Cardiac muscle cell (in vitro differentiated cells and primary cell): Measurements from ENCODE around the gene IL17D. TPM values are rescaled to one million over a fixed set of nuclear protein-coding genes. Genes with fewer than 3 reads are reported as not detected.

Experiments used
- DNase-seq, 2 donors: peaks; one replicate each; pipeline versions ENCODE4 v3.0.0 to v3.0.0-alpha.2; 2010 to 2017; ENCODE audit warnings: low read depth in 1 of 2, low spot score in 1 of 2
- H3K27ac ChIP-seq: fragments of 200-600 bp; sonication (generic); 2 replicates; pipeline ENCODE4 v1.5.1; 2016
- H3K27me3 ChIP-seq: fragments of 200-600 bp; sonication (generic); 2 replicates; pipeline ENCODE4 v1.6.0; 2016; ENCODE audit warnings: control low read depth
- H3K36me3 ChIP-seq: fragments of 200-600 bp; sonication (generic); 2 replicates; pipeline ENCODE4 v1.5.1; 2016; ENCODE audit warnings: control low read depth
- H3K4me1 ChIP-seq: fragments of 200-600 bp; sonication (generic); 2 replicates; pipeline ENCODE4 v1.8.1; 2017; ENCODE audit warnings: low read depth, mild to moderate bottlenecking, mixed run types
- H3K4me3 ChIP-seq: fragments of 200-600 bp; sonication (generic); 2 replicates; pipeline ENCODE4 v1.5.1; 2016; ENCODE audit warnings: mild to moderate bottlenecking
- H3K9me3 ChIP-seq: fragments of 200-600 bp; sonication (generic); 2 replicates; pipeline ENCODE4 v1.5.1; 2017; ENCODE audit warnings: low read depth, mild to moderate bottlenecking, control low read depth
- polyA plus RNA-seq: library from polyadenylated mRNA; unstranded; fragments of >200 nt; fragmentation: Nextera tagmentation; extraction: Ambion mirVana; gene quantifications from 2 replicates; pipeline ENCODE4 v1.2.1, GENCODE V29; 2016
- total RNA-seq: library from RNA; depleted of rRNA; stranded (reverse); fragments of >200 nt; gene quantifications from 2 replicates; pipeline ENCODE4 v1.2.3, GENCODE V29; 2016
- TF ChIP-seq, protein P1 (sequence below): IDR thresholded peaks from 2 replicates; pipeline ENCODE4 v1.5.1; 2012; ENCODE audit warnings: low read depth, mild to moderate bottlenecking, low read length

The IL17D gene
- total and polyA plus RNA-seq, 2 experiments from 2014 or later = 30.4 to 118 TPM

DNA sequence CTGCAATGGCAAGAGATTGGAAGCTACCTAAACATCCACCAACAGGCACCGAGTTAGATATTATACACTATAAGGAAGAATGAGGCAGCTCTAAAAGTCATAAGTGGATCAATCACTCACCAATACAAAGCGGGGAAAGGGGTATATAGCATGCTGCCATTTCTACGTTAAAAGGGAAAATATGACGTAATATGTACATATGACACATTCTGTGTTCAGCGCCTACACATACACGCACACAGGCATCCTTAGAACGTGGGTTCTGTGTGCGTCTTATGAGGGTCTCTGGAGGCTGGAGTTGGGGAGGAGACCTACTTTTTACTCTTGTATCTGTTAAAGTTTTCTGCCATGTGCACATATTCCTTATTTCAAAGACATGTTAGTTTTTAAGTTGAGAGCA, 5.9 kb downstream of the IL17D start:
- no peak overlapping the region for H3K27ac ChIP-seq
- TF ChIP-seq, protein P1, sequence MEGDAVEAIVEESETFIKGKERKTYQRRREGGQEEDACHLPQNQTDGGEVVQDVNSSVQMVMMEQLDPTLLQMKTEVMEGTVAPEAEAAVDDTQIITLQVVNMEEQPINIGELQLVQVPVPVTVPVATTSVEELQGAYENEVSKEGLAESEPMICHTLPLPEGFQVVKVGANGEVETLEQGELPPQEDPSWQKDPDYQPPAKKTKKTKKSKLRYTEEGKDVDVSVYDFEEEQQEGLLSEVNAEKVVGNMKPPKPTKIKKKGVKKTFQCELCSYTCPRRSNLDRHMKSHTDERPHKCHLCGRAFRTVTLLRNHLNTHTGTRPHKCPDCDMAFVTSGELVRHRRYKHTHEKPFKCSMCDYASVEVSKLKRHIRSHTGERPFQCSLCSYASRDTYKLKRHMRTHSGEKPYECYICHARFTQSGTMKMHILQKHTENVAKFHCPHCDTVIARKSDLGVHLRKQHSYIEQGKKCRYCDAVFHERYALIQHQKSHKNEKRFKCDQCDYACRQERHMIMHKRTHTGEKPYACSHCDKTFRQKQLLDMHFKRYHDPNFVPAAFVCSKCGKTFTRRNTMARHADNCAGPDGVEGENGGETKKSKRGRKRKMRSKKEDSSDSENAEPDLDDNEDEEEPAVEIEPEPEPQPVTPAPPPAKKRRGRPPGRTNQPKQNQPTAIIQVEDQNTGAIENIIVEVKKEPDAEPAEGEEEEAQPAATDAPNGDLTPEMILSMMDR = no peak
- no peaks in the 10 kb centered on the region for H3K27me3 ChIP-seq
- no peak overlapping the region for H3K4me3 ChIP-seq
- DNase-seq = no peak
- H3K9me3 ChIP-seq = no peaks in the 10 kb centered on the region
- H3K4me1 ChIP-seq = peaks cover 13% of the 10 kb centered on the region
- H3K36me3 ChIP-seq = no peaks in the 10 kb centered on the region

DNA sequence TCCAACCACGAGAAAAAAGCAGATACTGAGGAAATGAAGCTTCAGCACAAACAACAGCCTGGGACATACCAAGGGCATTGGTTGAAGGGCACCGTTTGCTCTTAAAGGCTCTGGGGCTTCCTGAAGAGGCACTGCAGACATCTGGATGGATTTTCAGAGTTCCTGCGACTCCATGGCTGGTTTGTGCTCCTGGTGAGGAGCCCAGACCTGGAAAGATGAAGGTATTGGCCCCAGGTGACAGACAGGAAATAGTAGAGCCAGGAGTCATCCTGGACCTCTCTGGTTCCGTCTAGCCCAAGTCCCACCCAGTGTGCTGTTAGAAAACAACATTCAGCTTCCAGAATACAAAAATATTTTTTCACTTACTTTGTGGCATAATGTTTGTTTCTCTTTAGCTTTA, 6.3 kb downstream of the IL17D start:
- no peaks in the 10 kb centered on the region for H3K27me3 ChIP-seq
- H3K4me1 ChIP-seq = peaks cover 13% of the 10 kb centered on the region
- DNase-seq = no peak
- TF ChIP-seq, protein P1 = no peak
- H3K4me3 ChIP-seq = no peak overlapping the region
- H3K9me3 ChIP-seq = no peaks in the 10 kb centered on the region
- H3K36me3 ChIP-seq = no peaks in the 10 kb centered on the region
- H3K27ac ChIP-seq = no peak overlapping the region

DNA sequence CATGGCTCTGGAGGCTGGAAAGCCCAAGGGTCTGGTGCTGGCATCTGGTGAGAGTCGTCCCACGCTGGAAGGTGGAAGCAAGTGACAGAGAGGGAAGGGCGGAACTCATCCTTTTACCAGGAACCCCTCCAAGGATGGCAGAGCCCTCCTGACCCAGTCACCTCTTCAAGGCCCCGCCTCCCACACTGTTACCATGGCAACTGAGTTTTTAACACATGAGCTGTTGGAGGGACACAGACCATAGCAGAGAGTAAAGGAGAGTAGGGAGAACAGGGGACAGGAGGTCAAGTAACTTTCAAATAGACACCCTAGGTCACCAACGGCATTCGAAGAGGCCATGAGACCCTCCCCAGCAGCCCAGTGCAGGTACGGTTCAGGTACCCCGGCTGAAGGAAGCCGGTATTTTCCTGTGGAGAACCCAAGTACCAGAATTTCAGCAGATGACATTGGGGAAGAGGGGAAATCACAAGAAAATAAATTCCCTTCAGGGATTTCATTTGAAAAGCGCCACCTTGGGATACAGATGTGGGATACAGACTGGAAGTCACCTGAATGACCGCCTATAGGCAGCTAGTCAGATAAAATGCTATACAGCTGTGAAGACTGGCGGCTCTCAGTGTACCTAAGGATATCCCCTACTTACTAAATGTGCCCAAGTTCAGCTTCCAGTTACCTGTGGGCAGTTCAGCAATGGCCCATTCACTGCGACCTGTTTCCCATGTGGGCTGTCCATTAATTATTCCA, 8.0 kb downstream of the IL17D start:
- peaks cover 17% of the 10 kb centered on the region for H3K4me1 ChIP-seq
- TF ChIP-seq, protein P1 = no peak
- DNase-seq = peak in 1 of 2 donors; percentile 11
- no peaks in the 10 kb centered on the region for H3K36me3 ChIP-seq
- no peak overlapping the region for H3K4me3 ChIP-seq
- H3K9me3 ChIP-seq = no peaks in the 10 kb centered on the region
- H3K27me3 ChIP-seq = no peaks in the 10 kb centered on the region
- H3K27ac ChIP-seq = no peak overlapping the region

DNA sequence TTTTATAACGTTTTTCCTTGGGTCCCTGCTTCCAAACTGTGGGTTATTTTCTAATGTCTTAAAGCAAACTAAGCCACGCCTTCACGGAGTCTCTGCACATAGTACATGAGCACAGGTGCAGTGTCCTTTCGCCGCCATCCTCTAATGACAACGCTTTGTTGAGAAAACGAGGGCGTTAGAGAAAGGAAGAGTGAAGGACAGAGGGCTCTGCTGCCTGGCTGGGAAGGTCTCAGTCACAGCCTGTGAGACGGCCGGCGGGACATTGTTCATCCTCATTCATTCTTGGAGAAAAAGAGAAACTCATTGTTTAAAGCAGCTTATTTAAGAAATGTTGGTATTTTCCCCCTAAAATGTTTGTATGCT, 9.5 kb downstream of the IL17D start:
- Histone ChIP-seq H3K27me3 (no peaks in the 10 kb centered on the region), H3K4me1 (peaks cover 24% of the 10 kb centered on the region), H3K4me3 (no peak overlapping the region), H3K36me3 (no peaks in the 10 kb centered on the region), H3K9me3 (no peaks in the 10 kb centered on the region), H3K27ac (no peak overlapping the region)
- DNase-seq = peak in 1 of 2 donors; percentile 23
- TF ChIP-seq, protein P1 = no peak

DNA sequence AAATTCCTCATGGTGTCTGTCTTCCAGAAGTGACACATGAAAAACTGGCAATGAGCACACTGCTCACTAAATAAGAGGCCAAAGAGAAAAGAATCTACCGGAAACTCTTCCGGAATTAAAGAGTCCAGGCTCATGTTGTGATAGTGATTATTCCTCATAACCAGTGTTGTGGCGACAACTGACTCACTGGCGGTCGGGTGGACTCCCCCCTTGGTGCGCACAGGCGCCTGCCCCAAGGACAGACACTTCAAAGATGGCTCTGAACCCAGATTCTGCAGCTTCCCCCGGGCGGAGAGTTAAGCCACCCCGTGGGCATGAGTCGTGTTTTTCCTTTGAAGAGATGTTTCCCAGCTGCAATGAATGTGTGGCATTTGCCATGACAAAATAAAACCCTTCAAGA, 10.3 kb downstream of the IL17D start:
- H3K4me1 ChIP-seq = peaks cover 24% of the 10 kb centered on the region
- H3K27me3 ChIP-seq = no peaks in the 10 kb centered on the region
- no peak overlapping the region for H3K27ac ChIP-seq
- TF ChIP-seq, protein P1 = no peak
- no peak overlapping the region for H3K4me3 ChIP-seq
- H3K9me3 ChIP-seq = no peaks in the 10 kb centered on the region
- H3K36me3 ChIP-seq = no peaks in the 10 kb centered on the region
- peak in 1 of 2 donors; percentile 52 for DNase-seq
